IMR-90 (cell line): ENCODE measurements around the gene ACOXL. TPM values are rescaled to one million over a fixed set of nuclear protein-coding genes. Genes with fewer than 3 reads are reported as not detected.

Experiments used
- ATAC-seq: fragments of 200-7000 bp; cut with Tn5 transposase; 2 replicates; pipeline ENCODE4 v1.9.1; 2020; ENCODE audit warnings: low read depth, mild to moderate bottlenecking, moderate library complexity
- BruUV-seq: library from RNA; stranded (reverse); fragments of 400-500 nt; replicated peaks from 2 replicates; lab custom pipeline; 2021; lab: Mats Ljungman, UMichigan
- CTCF ChIA-PET: fragments of 300-600 bp; formaldehyde crosslinking; extraction: SDS; loops from one replicate; lab custom pipeline; 2021; ENCODE audit warnings: antibody characterized with exemption; lab: Yijun Ruan, JAX
- POLR2A ChIA-PET: fragments of 300-600 bp; sonication (Branson Sonifier 250); formaldehyde crosslinking; loops from one replicate; lab custom pipeline; 2022; ENCODE audit warnings: antibody characterized with exemption; ENCODE audit not compliant: unreplicated experiment; lab: Charles Lee
- DNase-seq: peaks from one replicate; pipeline ENCODE4 v3.0.0; 2013
- H2AFZ ChIP-seq: replicated peaks from 2 replicates; pipeline ENCODE3; 2013; ENCODE audit warnings: low read length, mild to moderate bottlenecking; ENCODE audit not compliant: poor library complexity
- H2AK5ac ChIP-seq: 2 replicates; pipeline ENCODE4 v1.6.1; 2013; ENCODE audit warnings: low read depth, low read length, inconsistent platforms
- H2AK9ac ChIP-seq: replicated peaks from 2 replicates; pipeline ENCODE3; 2013; ENCODE audit warnings: mild to moderate bottlenecking, low read depth, low read length, moderate library complexity; ENCODE audit not compliant: poor library complexity
- H2BK120ac ChIP-seq: 2 replicates; pipeline ENCODE4 v1.6.1; 2013; ENCODE audit warnings: low read depth, low read length, inconsistent platforms
- H2BK15ac ChIP-seq: 3 replicates; pipeline ENCODE4 v1.6.1; 2013; ENCODE audit warnings: low read depth, low read length, inconsistent platforms
- H2BK20ac ChIP-seq: 2 replicates; pipeline ENCODE4 v1.6.1; 2013; ENCODE audit warnings: low read depth, mild to moderate bottlenecking, inconsistent platforms, low read length, moderate library complexity
- H2BK5ac ChIP-seq: 2 replicates; pipeline ENCODE4 v1.6.1; 2013; ENCODE audit warnings: mild to moderate bottlenecking, low read depth, low read length, inconsistent platforms; ENCODE audit not compliant: poor library complexity, severe bottlenecking
- H3K14ac ChIP-seq: replicated peaks from 2 replicates; pipeline ENCODE4 v1.6.1; 2013; ENCODE audit warnings: low read depth, low read length, inconsistent platforms
- H3K18ac ChIP-seq: 2 replicates; pipeline ENCODE4 v1.6.1; 2013; ENCODE audit warnings: low read depth, low read length, control low read depth
- H3K23ac ChIP-seq: 2 replicates; pipeline ENCODE4 v1.6.1; 2013; ENCODE audit warnings: low read depth, low read length, inconsistent platforms
- H3K27ac ChIP-seq: 2 replicates; pipeline ENCODE4 v1.5.1; 2013; ENCODE audit warnings: mild to moderate bottlenecking, control low read depth, low read length; ENCODE audit not compliant: insufficient read depth
- H3K27me3 ChIP-seq: 2 replicates; pipeline ENCODE4 v1.6.1; 2013; ENCODE audit warnings: low read length; ENCODE audit not compliant: control insufficient read depth, insufficient read depth
- H3K36me3 ChIP-seq: 2 replicates; pipeline ENCODE4 v1.6.1; 2013; ENCODE audit warnings: low read length, mixed read lengths; ENCODE audit not compliant: control insufficient read depth, insufficient read depth
- H3K4ac ChIP-seq: 2 replicates; pipeline ENCODE4 v1.6.1; 2013; ENCODE audit warnings: low read depth, low read length, inconsistent platforms
- H3K4me1 ChIP-seq: 2 replicates; pipeline ENCODE4 v1.6.1; 2013; ENCODE audit warnings: low read length, mixed read lengths; ENCODE audit not compliant: control insufficient read depth, insufficient read depth
- H3K4me2 ChIP-seq: 2 replicates; pipeline ENCODE4 v1.6.1; 2013; ENCODE audit warnings: low read depth, mild to moderate bottlenecking, control low read depth, low read length, moderate library complexity
- H3K4me3 ChIP-seq: 2 replicates; pipeline ENCODE4 v1.5.1; 2013; ENCODE audit warnings: low read depth, mild to moderate bottlenecking, control low read depth, low read length, moderate library complexity; ENCODE audit not compliant: insufficient read depth
- H3K56ac ChIP-seq: 2 replicates; pipeline ENCODE4 v1.6.1; 2013; ENCODE audit warnings: low read length, inconsistent platforms; ENCODE audit not compliant: insufficient read depth; ENCODE audit errors: extremely low read depth
- H3K79me1 ChIP-seq, 2 experiments: 2 replicates each; pipeline ENCODE4 v1.6.1; 2013; ENCODE audit warnings: low read length in 2 of 2, inconsistent platforms in 1 of 2, low read depth in 1 of 2
- H3K9ac ChIP-seq: 2 replicates; pipeline ENCODE4 v1.6.1; 2013; ENCODE audit warnings: low read depth, low read length, control low read depth
- H3K9me1 ChIP-seq: 2 replicates; pipeline ENCODE4 v1.6.1; 2013; ENCODE audit warnings: low read length, inconsistent platforms; ENCODE audit not compliant: insufficient read depth
- H3K9me3 ChIP-seq: 2 replicates; pipeline ENCODE4 v1.6.1; 2013; ENCODE audit warnings: low read length; ENCODE audit not compliant: control insufficient read depth, insufficient read depth
- H4K20me1 ChIP-seq: 2 replicates; pipeline ENCODE4 v1.6.1; 2013; ENCODE audit warnings: low read length, inconsistent platforms; ENCODE audit not compliant: insufficient read depth
- H4K5ac ChIP-seq: 2 replicates; pipeline ENCODE4 v1.6.1; 2013; ENCODE audit warnings: mild to moderate bottlenecking, low read depth, low read length, control low read depth
- H4K8ac ChIP-seq, 2 experiments: 2 replicates each; pipeline ENCODE4 v1.6.1; 2013; ENCODE audit warnings: low read depth in 2 of 2, low read length in 2 of 2, control low read depth in 1 of 2, inconsistent platforms in 1 of 2
- H4K91ac ChIP-seq: 2 replicates; pipeline ENCODE4 v1.6.1; 2013; ENCODE audit warnings: low read depth, low read length, inconsistent platforms; ENCODE audit not compliant: insufficient read depth
- BHLHE40 ChIP-seq: fragments of 150-350 bp; IDR thresholded peaks from 2 replicates; pipeline ENCODE4 v1.6.1; 2016; ENCODE audit warnings: mild to moderate bottlenecking, low read depth, low read length
- CEBPB ChIP-seq: IDR thresholded peaks from 2 replicates; pipeline ENCODE4 v1.6.1; 2012; ENCODE audit warnings: low read depth, low read length, improper control_type of control experiment
- CHD1 ChIP-seq: IDR thresholded peaks from 2 replicates; pipeline ENCODE4 v1.6.1; 2012; ENCODE audit warnings: low read depth, low read length, improper control_type of control experiment
- CTCF ChIP-seq: conservative IDR thresholded peaks from 2 replicates; pipeline ENCODE4 v1.5.1; 2012; ENCODE audit warnings: mild to moderate bottlenecking, low read depth, low read length, improper control_type of control experiment
- ELK1 ChIP-seq: fragments of 150-350 bp; IDR thresholded peaks from 2 replicates; pipeline ENCODE4 v1.6.1; 2016; ENCODE audit warnings: low read depth, mild to moderate bottlenecking, low read length, moderate library complexity, borderline replicate concordance
- FOS ChIP-seq: fragments of 150-350 bp; IDR thresholded peaks from 2 replicates; pipeline ENCODE4 v1.6.1; 2016; ENCODE audit warnings: low read depth, low read length
- MAFK ChIP-seq: IDR thresholded peaks from 2 replicates; pipeline ENCODE4 v1.6.1; 2012; ENCODE audit warnings: low read depth, low read length, improper control_type of control experiment
- MAZ ChIP-seq: IDR thresholded peaks from 2 replicates; pipeline ENCODE4 v1.6.1; 2012; ENCODE audit warnings: low read depth, mild to moderate bottlenecking, low read length, improper control_type of control experiment, moderate library complexity, borderline replicate concordance
- NFE2L2 ChIP-seq: fragments of 150-350 bp; IDR thresholded peaks from 2 replicates; pipeline ENCODE4 v1.6.1; 2016; ENCODE audit warnings: low read depth, mild to moderate bottlenecking, low read length
- POLR2A ChIP-seq: IDR thresholded peaks from 2 replicates; pipeline ENCODE4 v1.6.1; 2012; ENCODE audit warnings: mild to moderate bottlenecking, low read depth, low read length
- RAD21 ChIP-seq: IDR thresholded peaks from 2 replicates; pipeline ENCODE4 v1.6.1; 2012; ENCODE audit warnings: low read length, improper control_type of control experiment
- RCOR1 ChIP-seq: IDR thresholded peaks from 2 replicates; pipeline ENCODE4 v1.6.1; 2012; ENCODE audit warnings: mild to moderate bottlenecking, low read length, improper control_type of control experiment; ENCODE audit not compliant: insufficient replicate concordance
- RFX5 ChIP-seq: IDR thresholded peaks from 2 replicates; pipeline ENCODE4 v1.8.0; 2012; ENCODE audit warnings: low read depth, mild to moderate bottlenecking, low read length, moderate library complexity
- SMC3 ChIP-seq: fragments of 150-350 bp; IDR thresholded peaks from 2 replicates; pipeline ENCODE4 v1.6.1; 2016; ENCODE audit warnings: low read depth, mild to moderate bottlenecking, antibody characterized with exemption, low read length, moderate library complexity
- USF2 ChIP-seq: fragments of 150-350 bp; IDR thresholded peaks from 2 replicates; pipeline ENCODE4 v1.6.1; 2017; ENCODE audit warnings: mild to moderate bottlenecking, antibody characterized with exemption, low read length, low read depth
- WGBS, 2 experiments: methylation state at CpG; one replicate each; pipeline versions ENCODE4 v1.1.5 to v1.1.7; 2013; ENCODE audit warnings: missing lambda C conversion rate in 2 of 2; ENCODE audit not compliant: insufficient read length in 1 of 2; ENCODE audit errors: extremely low coverage in 2 of 2; 5-methylcytosine and 5-hydroxymethylcytosine counted together
- dilution Hi-C: fragments of 300-500 bp; cut with HindIII; formaldehyde crosslinking; loops from one replicate; pipeline ENCODE4 v1.14.3; 2018; ENCODE audit warnings: low sequenced_read_pairs; ENCODE audit not compliant: unreplicated experiment
- in situ Hi-C: fragments of 300-500 bp; cut with MboI; formaldehyde crosslinking; loops from 3 replicates; pipeline ENCODE4 v1.14.3; 2019; ENCODE audit warnings: low sequenced_read_pairs, inconsistent platforms, mixed read lengths
- intact Hi-C: fragments of 100-400 bp; cut with micrococcal nuclease; formaldehyde crosslinking; loops from 2 replicates; pipeline ENCODE4 v1.10.0; 2022
- polyA plus RNA-seq, 3 experiments: library from polyadenylated mRNA; depleted of rRNA; stranded (reverse); fragments of >200 nt; gene quantifications; 2 replicates each; pipeline ENCODE4 v1.2.3, GENCODE V29; 2012; ENCODE audit warnings: low replicate concordance in 1 of 3
- total RNA-seq: library from RNA; depleted of rRNA; stranded (reverse); fragments of >200 nt; gene quantifications from 2 replicates; pipeline ENCODE4 v1.2.3, GENCODE V29; 2012

Gene ACOXL
- total and polyA plus RNA-seq, 2 of the 4 experiments (the other 2 are of a cell fraction) = not detected

- no peak overlapping the region for H2AFZ ChIP-seq
- 80% methylated on average over 1 of the region's 6 CpGs; no CpG with 5 or more reads in 1 of the 2 experiments for WGBS, 2 experiments
- H3K4me2 ChIP-seq = no peak overlapping the region
- H3K4me3 ChIP-seq = no peak overlapping the region
- H3K23ac ChIP-seq = no peak overlapping the region
- no peaks in the 10 kb centered on the region for H3K36me3 ChIP-seq
- H3K9me3 ChIP-seq = no peaks in the 10 kb centered on the region
- dilution Hi-C loops (no loop called here), in situ Hi-C loops (no loop called here), intact Hi-C loops (loop anchor here (2.0 kb wide), 1 partner anchor 15 kb away; no protein-coding TSS in a partner anchor)
- peaks cover 30% of the 10 kb centered on the region for H3K27me3 ChIP-seq
- H4K91ac ChIP-seq = no peak overlapping the region
- H4K5ac ChIP-seq = no peak overlapping the region
- no peak overlapping the region for H2BK20ac ChIP-seq
- H3K56ac ChIP-seq = no peak overlapping the region
- no peak overlapping the region for H3K4ac ChIP-seq
- no peak overlapping the region for H4K8ac ChIP-seq
- no peak overlapping the region for H2AK5ac ChIP-seq
- no peak overlapping the region for H3K18ac ChIP-seq
- H4K20me1 ChIP-seq = no peaks in the 10 kb centered on the region
- no peak overlapping the region for H2BK5ac ChIP-seq
- no peak overlapping the region for H3K9ac ChIP-seq
- ChIA-PET POLR2A (no interaction called here), CTCF (no interaction called here)
- no peak overlapping the region for H2AK9ac ChIP-seq
- no peak overlapping the region for H3K27ac ChIP-seq
- H3K14ac ChIP-seq = no peak overlapping the region
- H3K4me1 ChIP-seq = no peaks in the 10 kb centered on the region
- no peaks in the 10 kb centered on the region for H3K79me1 ChIP-seq
- H3K9me1 ChIP-seq = no peaks in the 10 kb centered on the region
- BruUV-seq = no TSS peak
- DNase-seq (no peak), ATAC-seq (no peak)
- H2BK120ac ChIP-seq = no peak overlapping the region
- no peak overlapping the region for H2BK15ac ChIP-seq
- no peak for TF ChIP-seq CTCF
- TF ChIP-seq RFX5 = no peak
- no peak for TF ChIP-seq CHD1
- no peak for TF ChIP-seq MAFK
- TF ChIP-seq NFE2L2 = no peak
- TF ChIP-seq POLR2A = no peak
- TF ChIP-seq USF2 = no peak
- no peak for TF ChIP-seq RCOR1
- TF ChIP-seq SMC3 = no peak
- no peak for TF ChIP-seq ELK1
- TF ChIP-seq MAZ = no peak
- no peak for TF ChIP-seq BHLHE40
- TF ChIP-seq CEBPB = no peak
- TF ChIP-seq RAD21 = no peak
- TF ChIP-seq FOS = no peak
These were observed 18.6 kb upstream of the ACOXL start for GRCh38 chr2:110713513-110714362.
